Measurements from ENCODE around the gene DNAAF5.
"Not testable (repeated sequence)": the region's sequence is repeated elsewhere in the genome, so short reads cannot be mapped to it uniquely, and the experiment has no call there.

Gene DNAAF5

GRCh38 chr7:730501-731439 is 4.3 kb downstream of the DNAAF5 start:
- DNase-seq: no peak

- no peak for DNase-seq
Measured at GRCh38 chr7:731440-732085, 5.1 kb downstream of the DNAAF5 start.

- DNase-seq: peak; percentile 57
Measured at GRCh38 chr7:732094-732541, 5.6 kb downstream of the DNAAF5 start.

- DNase-seq: no peak
Measured at GRCh38 chr7:732556-732955, 6.1 kb downstream of the DNAAF5 start.

GRCh38 chr7:734214-734613 is 7.7 kb downstream of the DNAAF5 start:
- no peak for DNase-seq

- DNase-seq: no peak
Measured at GRCh38 chr7:734808-735207, 8.3 kb downstream of the DNAAF5 start.

GRCh38 chr7:738241-738640 is 11.7 kb downstream of the DNAAF5 start:
- DNase-seq: no peak

GRCh38 chr7:738723-739454 is 12.4 kb downstream of the DNAAF5 start:
- DNase-seq: no peak

GRCh38 chr7:739455-739982 is 13.0 kb downstream of the DNAAF5 start:
- no peak for DNase-seq

- DNase-seq: no peak
Measured at GRCh38 chr7:739983-740942, 13.8 kb downstream of the DNAAF5 start.

- no peak for DNase-seq
Measured at GRCh38 chr7:741191-741671, 14.7 kb downstream of the DNAAF5 start.

GRCh38 chr7:741850-742249 is 15.4 kb downstream of the DNAAF5 start:
- DNase-seq: no peak

GRCh38 chr7:742791-743190 is 16.3 kb downstream of the DNAAF5 start:
- DNase-seq: no peak

- not testable (repeated sequence) for DNase-seq
Measured at GRCh38 chr7:743341-744127, 17.0 kb downstream of the DNAAF5 start.

GRCh38 chr7:744128-744520 is 17.6 kb downstream of the DNAAF5 start:
- not testable (repeated sequence) for DNase-seq

GRCh38 chr7:744854-745430 is 18.4 kb downstream of the DNAAF5 start:
- no peak for DNase-seq

- DNase-seq: no peak
Measured at GRCh38 chr7:745431-746154, 19.1 kb downstream of the DNAAF5 start.

- DNase-seq: no peak
Measured at GRCh38 chr7:746155-747061, 19.9 kb downstream of the DNAAF5 start.

GRCh38 chr7:747186-747585 is 20.7 kb downstream of the DNAAF5 start:
- no peak for DNase-seq
